Muscle layer of colon (tissue), 2 donors: ENCODE results near the gene TDP2.

Source experiments
- H3K27ac ChIP-seq: one replicate; pipeline ENCODE4 v1.7.0; 2013; ENCODE audit warnings: low read depth, mild to moderate bottlenecking, low read length, moderate library complexity
- H3K27me3 ChIP-seq, 2 donors: one replicate each; pipeline ENCODE4 v1.7.0; 2013; ENCODE audit warnings: low read length in 2 of 2, mild to moderate bottlenecking in 2 of 2; ENCODE audit not compliant: insufficient read depth in 2 of 2, control insufficient read depth in 1 of 2
- H3K36me3 ChIP-seq: one replicate; pipeline ENCODE4 v1.7.0; 2013; ENCODE audit warnings: mild to moderate bottlenecking, low read length; ENCODE audit not compliant: insufficient read depth
- H3K4me1 ChIP-seq: one replicate; pipeline ENCODE4 v1.7.0; 2013; ENCODE audit warnings: mild to moderate bottlenecking, low read length; ENCODE audit not compliant: insufficient read depth
- H3K4me3 ChIP-seq, 2 donors: one replicate each; pipeline ENCODE4 v1.7.0; 2013; ENCODE audit warnings: low read length in 2 of 2, low read depth in 1 of 2, mild to moderate bottlenecking in 1 of 2, moderate library complexity in 1 of 2
- H3K9ac ChIP-seq: one replicate; pipeline ENCODE4 v1.7.0; 2013; ENCODE audit warnings: low read length
- H3K9me3 ChIP-seq: one replicate; pipeline ENCODE4 v1.7.0; 2013; ENCODE audit warnings: mild to moderate bottlenecking, low read length
- donor health status: abdominal sarcoma.
- donor health status: Adenocarcinoma of cecum.

TDP2 gene

DNA sequence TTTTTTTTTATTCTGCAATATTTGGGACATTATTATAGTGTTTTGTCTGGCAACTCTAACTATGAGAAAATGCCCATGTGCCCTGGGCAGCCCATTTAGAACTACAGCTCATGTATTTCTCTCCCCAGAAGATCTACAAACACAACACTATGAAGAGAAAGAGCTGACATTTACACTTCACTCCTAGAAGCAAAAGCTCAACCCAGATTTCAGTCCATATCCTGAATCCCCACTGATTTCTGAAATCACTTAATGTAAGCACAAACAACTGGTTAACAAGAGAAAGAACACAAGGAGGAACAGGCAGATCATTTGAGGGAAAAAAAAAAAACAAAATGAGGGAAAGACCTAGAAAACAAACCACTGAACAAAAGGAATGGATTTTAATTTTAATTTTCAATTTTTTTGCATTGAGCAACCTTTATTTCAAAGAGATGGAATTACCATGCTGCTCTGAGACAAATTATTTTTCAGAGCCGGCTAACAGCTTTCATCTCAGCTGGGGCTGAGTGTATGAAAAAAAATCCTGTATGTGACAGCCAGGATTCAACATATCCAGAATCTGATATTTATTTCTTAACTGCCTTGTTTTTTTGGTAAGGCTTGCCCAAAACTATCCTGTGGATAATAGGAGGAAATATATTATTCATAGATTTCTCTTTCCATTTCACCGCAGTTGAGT lies 53.2 kb downstream of the TDP2 start:
- Histone ChIP-seq H3K9me3 (no peaks in the 10 kb centered on the region), H3K9ac (no peak overlapping the region), H3K4me1 (no peaks in the 10 kb centered on the region), H3K4me3 (no peak overlapping the region), H3K27me3 (no peaks in the 10 kb centered on the region), H3K36me3 (no peaks in the 10 kb centered on the region), H3K27ac (no peak overlapping the region)

DNA sequence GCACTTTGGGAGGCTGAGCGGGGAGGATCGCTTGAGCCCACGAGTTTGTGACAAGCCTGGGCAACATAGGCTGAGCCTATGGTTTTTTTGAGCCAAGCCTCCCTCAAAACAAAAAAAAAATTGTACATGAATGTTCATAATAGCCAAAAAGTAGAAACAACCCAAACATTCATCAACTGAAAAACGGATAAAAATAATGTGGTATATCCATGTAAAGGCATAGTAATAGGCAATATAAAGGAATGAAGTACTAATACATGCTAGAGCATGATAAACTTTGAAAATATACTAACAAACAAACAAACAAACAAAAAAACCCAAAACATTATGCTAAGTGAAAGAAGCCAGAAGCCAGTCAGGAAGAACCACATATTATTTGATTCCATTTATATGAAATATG lies 56.0 kb downstream of the TDP2 start:
- H3K4me3 ChIP-seq: no peak overlapping the region
- no peaks in the 10 kb centered on the region for H3K27me3 ChIP-seq
- no peaks in the 10 kb centered on the region for H3K9me3 ChIP-seq
- no peaks in the 10 kb centered on the region for H3K36me3 ChIP-seq
- H3K9ac ChIP-seq: no peak overlapping the region
- H3K27ac ChIP-seq: no peak overlapping the region
- H3K4me1 ChIP-seq: no peaks in the 10 kb centered on the region

DNA sequence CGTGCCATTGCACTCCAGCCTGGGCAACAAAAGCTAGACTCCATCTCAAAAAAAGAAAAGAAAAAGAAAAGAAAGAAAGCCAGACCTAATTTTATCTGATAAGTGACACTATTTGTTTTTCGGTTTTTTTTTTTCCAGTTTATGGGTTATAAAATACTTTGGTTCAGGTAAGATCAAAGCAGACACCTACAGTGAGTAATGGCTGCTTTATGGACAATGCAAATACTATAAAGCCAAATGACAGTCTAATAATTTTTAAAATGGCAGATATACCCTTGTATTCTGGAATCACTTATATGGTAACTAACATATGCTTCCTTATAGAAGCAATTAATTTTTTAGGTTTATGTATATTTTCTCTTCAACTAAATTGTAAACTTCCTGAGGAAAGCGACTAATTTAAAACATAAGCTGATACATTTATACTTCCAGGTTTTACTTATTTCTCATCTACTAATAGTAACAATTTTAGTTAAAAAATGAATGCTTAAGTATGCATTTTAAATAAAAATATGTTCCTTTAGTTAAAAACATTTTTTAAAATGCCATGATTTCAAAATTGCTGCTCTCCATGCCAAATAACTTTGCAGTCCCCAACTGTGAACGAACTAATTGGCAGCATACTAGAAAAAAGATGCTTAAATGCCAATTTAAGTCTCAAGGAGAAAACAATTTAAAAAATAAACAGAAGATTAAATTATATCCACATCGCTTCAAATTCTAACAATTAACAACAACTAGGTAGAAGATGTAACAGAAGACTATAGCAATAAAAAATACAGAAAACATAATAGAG lies 59.2 kb downstream of the TDP2 start:
- no peak overlapping the region for H3K27ac ChIP-seq
- H3K4me3 ChIP-seq: no peak overlapping the region
- H3K9ac ChIP-seq: no peak overlapping the region
- H3K36me3 ChIP-seq: no peaks in the 10 kb centered on the region
- H3K9me3 ChIP-seq: no peaks in the 10 kb centered on the region
- H3K27me3 ChIP-seq: no peaks in the 10 kb centered on the region
- H3K4me1 ChIP-seq: no peaks in the 10 kb centered on the region

DNA sequence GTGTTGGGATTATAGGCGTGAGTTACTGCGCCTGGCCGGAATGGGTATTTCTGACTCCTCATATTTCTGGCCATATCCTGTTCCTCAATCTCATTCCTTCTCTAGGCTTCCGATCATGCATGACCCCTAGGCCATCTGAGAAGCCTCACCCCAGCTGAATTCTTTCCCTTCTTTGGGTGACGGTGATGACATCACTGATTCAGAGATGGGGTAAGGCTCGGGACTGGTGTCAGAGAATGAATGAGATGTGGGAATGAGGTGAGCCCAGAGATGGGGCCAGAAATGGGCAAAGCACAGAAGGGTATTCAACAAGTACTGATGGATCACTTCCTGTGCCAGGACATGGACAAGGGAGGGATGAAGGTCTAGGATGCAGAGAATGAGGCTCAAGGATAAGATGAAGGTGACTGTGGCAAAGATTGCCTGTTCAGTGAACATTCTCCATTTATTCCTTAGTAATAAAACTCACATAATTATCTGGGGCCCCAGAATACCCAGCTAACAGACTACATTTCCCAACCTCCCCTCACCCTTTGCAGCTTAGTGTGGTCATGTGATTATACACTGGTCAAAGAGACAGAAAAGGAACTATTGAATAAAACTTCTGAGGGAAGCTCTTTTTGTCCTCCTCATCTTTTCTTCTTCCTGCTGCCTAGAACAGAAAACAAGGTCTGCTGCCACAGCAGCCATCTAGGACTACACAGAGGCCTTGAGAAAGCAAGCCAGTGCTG lies 60.3 kb downstream of the TDP2 start:
- Histone ChIP-seq H3K27ac (no peak overlapping the region), H3K9ac (no peak overlapping the region), H3K36me3 (no peaks in the 10 kb centered on the region), H3K4me1 (no peaks in the 10 kb centered on the region), H3K9me3 (no peaks in the 10 kb centered on the region), H3K27me3 (no peaks in the 10 kb centered on the region), H3K4me3 (no peak overlapping the region)

DNA sequence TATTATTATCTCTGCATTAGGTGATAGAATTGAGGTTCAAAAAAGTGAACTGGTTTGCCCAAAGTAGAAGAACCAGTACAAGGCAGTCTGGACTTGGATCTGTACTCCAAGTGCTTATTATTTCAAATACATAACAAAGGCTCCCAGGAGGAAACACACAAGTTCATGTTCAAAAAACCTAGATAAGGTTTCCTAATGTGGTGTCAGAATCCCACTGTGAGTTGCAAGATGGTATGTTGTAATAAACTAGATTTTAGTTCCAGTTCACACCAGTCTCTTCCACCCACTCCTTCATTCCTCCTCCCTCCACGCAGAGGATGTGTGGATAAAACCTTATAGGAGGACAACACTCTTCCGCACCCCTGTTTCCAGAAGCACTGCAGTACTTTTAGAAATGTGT lies 63.5 kb downstream of the TDP2 start:
- Histone ChIP-seq H3K9ac (no peak overlapping the region), H3K27ac (no peak overlapping the region), H3K4me3 (no peak overlapping the region), H3K9me3 (no peaks in the 10 kb centered on the region), H3K27me3 (no peaks in the 10 kb centered on the region), H3K36me3 (no peaks in the 10 kb centered on the region), H3K4me1 (no peaks in the 10 kb centered on the region)

DNA sequence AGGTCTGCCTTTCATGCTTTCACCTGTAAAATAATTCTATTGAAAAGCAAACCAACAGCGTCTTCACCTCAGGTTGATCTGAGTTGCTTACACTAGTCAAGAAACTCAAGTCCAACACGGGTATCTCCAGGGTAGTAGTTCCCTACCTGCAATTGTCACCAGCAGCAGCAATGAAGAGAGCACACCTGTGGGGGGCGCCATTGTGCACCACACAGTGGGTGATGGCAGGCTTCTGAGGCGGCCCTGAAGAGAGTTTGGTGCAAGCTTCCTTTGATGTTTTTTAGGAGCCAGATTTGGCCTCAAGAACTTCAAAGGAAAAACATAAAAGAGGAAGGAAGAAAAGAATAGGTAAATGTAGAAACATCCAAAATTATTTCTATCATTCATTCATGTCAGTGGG lies 65.8 kb downstream of the TDP2 start:
- Histone ChIP-seq H3K27ac (no peak overlapping the region), H3K9ac (no peak overlapping the region), H3K36me3 (no peaks in the 10 kb centered on the region), H3K9me3 (no peaks in the 10 kb centered on the region), H3K4me3 (no peak overlapping the region), H3K27me3 (no peaks in the 10 kb centered on the region), H3K4me1 (no peaks in the 10 kb centered on the region)
